Nephron (organoid): ENCODE data around the gene PXDC1.

Source experiments
- H3K27ac Mint-ChIP-seq, 3 experiments: 2 replicates each; pipeline ENCODE4 v1.8.0; 2020; ENCODE audit warnings: mixed read lengths in 3 of 3, mild to moderate bottlenecking in 2 of 3, moderate library complexity in 1 of 3
- H3K27me3 Mint-ChIP-seq: 2 replicates; pipeline ENCODE4 v1.8.0; 2021; ENCODE audit warnings: low read depth, mild to moderate bottlenecking, moderate library complexity, mixed read lengths
- H3K36me3 Mint-ChIP-seq: 2 replicates; pipeline ENCODE4 v1.8.0; 2020; ENCODE audit warnings: low read depth, mixed read lengths
- H3K4me1 Mint-ChIP-seq: 2 replicates; pipeline ENCODE4 v1.8.0; 2020; ENCODE audit warnings: mixed read lengths
- H3K4me3 Mint-ChIP-seq, 3 experiments: 2 replicates each; pipeline ENCODE4 v1.8.0; 2020; ENCODE audit warnings: mild to moderate bottlenecking in 3 of 3, mixed read lengths in 3 of 3, moderate library complexity in 2 of 3
- H3K9me3 Mint-ChIP-seq: 2 replicates; pipeline ENCODE4 v1.8.0; 2020; ENCODE audit warnings: mixed read lengths
- TF ChIP-seq, protein P1 (sequence below), 3 experiments: fragments of 200-600 bp; sonication (generic); IDR thresholded peaks; one replicate each; pipeline ENCODE4 v1.5.0; 2021; ENCODE audit warnings: antibody characterized with exemption in 3 of 3; ENCODE audit not compliant: unreplicated experiment in 3 of 3

Gene PXDC1

DNA sequence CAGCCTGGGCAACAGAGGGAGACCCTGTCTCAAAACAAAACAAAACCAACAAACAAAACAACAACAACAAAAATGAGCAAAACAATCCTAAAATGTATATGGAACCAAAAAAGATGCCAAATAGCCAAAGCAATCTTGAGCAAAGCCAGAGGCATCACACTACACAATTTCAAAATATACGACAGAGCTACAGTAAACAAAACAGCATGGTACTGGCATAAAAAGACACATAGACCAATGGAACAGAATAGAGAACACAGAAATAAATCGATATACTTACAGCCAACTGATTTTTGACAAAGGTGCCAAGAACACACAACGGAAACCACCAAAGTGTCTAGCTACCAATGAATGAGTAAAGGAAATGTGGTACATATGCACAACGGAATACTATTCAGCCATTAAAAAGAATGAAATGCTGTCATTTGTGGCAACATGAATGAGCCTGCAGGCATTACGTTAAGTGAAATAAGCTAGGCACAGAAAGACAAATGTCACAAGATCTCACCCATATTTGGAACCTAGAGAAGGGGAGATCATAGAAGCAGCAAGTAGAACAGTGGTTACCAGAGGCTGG is 16.4 kb downstream of the PXDC1 start:
- H3K36me3 Mint-ChIP-seq: peaks cover 35% of the 10 kb centered on the region
- H3K9me3 Mint-ChIP-seq: peaks cover 3% of the 10 kb centered on the region
- H3K27ac Mint-ChIP-seq: no peak overlapping the region
- no peak overlapping the region for H3K4me3 Mint-ChIP-seq
- TF ChIP-seq, protein P1, sequence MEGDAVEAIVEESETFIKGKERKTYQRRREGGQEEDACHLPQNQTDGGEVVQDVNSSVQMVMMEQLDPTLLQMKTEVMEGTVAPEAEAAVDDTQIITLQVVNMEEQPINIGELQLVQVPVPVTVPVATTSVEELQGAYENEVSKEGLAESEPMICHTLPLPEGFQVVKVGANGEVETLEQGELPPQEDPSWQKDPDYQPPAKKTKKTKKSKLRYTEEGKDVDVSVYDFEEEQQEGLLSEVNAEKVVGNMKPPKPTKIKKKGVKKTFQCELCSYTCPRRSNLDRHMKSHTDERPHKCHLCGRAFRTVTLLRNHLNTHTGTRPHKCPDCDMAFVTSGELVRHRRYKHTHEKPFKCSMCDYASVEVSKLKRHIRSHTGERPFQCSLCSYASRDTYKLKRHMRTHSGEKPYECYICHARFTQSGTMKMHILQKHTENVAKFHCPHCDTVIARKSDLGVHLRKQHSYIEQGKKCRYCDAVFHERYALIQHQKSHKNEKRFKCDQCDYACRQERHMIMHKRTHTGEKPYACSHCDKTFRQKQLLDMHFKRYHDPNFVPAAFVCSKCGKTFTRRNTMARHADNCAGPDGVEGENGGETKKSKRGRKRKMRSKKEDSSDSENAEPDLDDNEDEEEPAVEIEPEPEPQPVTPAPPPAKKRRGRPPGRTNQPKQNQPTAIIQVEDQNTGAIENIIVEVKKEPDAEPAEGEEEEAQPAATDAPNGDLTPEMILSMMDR (IDR thresholded peaks at IDR 0.05; ENCODE audit: unreplicated experiment in 3 of 3): no peak
- no peaks in the 10 kb centered on the region for H3K27me3 Mint-ChIP-seq
- H3K4me1 Mint-ChIP-seq: peaks cover 9% of the 10 kb centered on the region

DNA sequence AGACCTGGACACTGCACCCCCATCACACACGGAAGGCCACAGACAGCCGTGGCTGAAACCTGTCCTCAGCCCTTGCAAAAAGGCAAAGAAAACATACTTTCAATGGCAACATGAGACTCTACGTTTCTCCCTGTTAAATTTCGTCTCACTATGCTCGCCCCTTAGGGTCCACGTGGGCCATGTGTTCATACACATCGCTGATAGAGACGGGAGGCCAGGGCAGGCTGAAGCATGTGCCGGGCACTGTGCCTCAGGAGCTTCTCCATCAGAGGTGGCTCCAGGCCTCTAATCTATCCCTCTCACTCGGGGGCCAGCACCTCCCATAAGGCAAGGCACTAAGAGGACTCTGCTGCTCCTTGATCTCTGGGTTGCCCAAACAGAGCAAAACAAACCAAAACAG is 17.5 kb downstream of the PXDC1 start:
- Mint-ChIP-seq H3K27ac (no peak overlapping the region), H3K9me3 (peaks cover 3% of the 10 kb centered on the region), H3K27me3 (no peaks in the 10 kb centered on the region), H3K36me3 (peaks cover 35% of the 10 kb centered on the region), H3K4me3 (no peak overlapping the region), H3K4me1 (peaks cover 11% of the 10 kb centered on the region)
- TF ChIP-seq, protein P1 (IDR thresholded peaks at IDR 0.05; ENCODE audit: unreplicated experiment in 3 of 3): no peak

DNA sequence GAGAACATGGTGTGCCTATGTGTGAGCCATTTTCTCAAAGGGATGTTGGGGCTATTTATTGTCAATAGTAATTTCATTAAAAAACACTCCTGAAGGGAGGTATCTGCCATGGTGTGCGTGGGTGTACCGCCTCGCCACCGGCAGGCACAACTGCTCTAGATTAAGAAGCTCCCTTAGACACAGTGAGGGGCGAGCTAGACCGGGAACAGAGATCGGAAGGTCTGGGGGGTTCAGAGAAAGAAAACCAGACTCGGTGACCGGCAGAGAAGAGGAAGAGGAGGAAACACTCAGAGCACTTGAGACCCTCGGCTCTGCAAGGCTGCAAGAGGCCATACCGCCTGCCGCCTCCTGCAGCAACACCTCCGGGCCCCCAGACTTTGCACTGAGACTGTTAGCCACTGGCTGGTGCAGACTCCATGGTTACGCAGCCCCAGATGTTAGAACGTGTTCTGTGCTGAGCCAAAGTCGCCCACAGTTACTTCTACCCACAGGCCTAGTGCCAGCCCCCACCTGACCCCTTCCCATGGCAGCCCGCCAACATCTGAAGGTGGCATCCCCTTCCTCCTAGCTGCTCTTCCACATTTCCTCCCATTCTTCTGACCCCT is 18.1 kb downstream of the PXDC1 start:
- Mint-ChIP-seq H3K27me3 (no peaks in the 10 kb centered on the region), H3K4me1 (peaks cover 15% of the 10 kb centered on the region), H3K27ac (no peak overlapping the region), H3K4me3 (no peak overlapping the region), H3K36me3 (peaks cover 40% of the 10 kb centered on the region), H3K9me3 (peaks cover 3% of the 10 kb centered on the region)
- TF ChIP-seq, protein P1 (IDR thresholded peaks at IDR 0.05; ENCODE audit: unreplicated experiment in 3 of 3): no peak

DNA sequence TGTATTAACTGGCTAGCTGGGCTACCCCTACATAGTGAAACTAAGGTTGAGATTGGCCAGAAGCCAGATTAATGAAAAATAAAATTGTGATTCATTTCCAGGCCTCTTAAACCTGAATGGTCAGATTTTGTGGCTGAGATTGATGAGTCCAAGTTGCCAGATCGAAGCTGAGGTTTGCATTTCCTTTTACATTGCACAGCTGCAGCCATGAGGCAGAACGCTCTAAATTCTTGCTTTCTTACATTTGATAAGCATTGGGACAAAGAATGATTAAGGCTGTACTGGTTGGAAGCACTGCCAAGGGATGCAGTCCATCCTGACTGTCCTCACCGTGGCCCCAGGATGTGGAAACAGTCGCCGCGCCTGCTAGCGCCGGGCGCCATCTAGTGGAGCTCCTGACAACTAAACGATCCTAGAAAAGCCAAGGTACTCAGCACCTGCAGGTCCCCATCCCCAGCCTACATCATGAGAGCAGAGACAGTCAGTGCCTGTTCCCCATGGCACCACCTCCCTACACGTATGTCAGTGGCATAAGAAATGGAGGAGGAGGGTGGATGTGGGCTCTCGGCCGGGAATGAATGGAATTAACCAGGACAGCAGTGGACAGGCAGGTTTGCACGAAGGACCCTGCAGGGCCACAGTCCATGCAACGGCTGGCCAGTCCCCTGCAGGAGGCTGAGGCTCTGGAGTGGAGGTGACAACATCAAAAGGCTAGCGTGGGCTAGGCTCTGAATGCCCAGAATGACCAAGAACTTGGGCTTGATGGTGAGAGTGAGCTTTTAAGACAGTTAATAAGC is 19.0 kb downstream of the PXDC1 start:
- Mint-ChIP-seq H3K4me3 (no peak overlapping the region), H3K27me3 (no peaks in the 10 kb centered on the region), H3K9me3 (peaks cover 3% of the 10 kb centered on the region), H3K27ac (peak overlapping the region; percentile 15 to 56 (median 17)), H3K36me3 (peaks cover 46% of the 10 kb centered on the region), H3K4me1 (peaks cover 23% of the 10 kb centered on the region)
- TF ChIP-seq, protein P1 (IDR thresholded peaks at IDR 0.05; ENCODE audit: unreplicated experiment in 3 of 3): peak; percentile 91 to 95 (median 94)

DNA sequence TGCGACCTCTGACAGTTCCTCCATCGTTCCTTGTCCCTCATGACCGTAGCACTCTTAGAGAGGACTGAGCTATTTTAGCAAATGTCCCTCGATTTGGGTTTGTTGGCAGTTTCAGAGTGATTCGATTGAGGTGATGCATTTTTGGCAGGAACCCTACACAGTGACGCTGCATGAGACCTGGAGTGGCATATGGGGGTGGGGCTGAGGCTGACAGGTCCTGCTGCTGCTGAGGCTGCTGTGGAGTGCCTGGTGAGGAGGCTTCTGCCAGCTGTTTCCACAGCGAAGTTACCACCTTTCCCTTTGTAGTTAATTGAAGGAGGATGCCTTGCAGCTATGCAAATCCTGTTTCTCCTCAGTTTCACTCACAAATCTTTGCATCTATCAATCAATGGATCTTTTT is 19.8 kb downstream of the PXDC1 start:
- Mint-ChIP-seq H3K36me3 (peaks cover 45% of the 10 kb centered on the region), H3K4me1 (peaks cover 32% of the 10 kb centered on the region), H3K27me3 (no peaks in the 10 kb centered on the region), H3K9me3 (peaks cover 3% of the 10 kb centered on the region), H3K27ac (peak overlapping the region in 2 of 3 experiments; percentile 15 to 17), H3K4me3 (no peak overlapping the region)
- TF ChIP-seq, protein P1 (IDR thresholded peaks at IDR 0.05; ENCODE audit: unreplicated experiment in 3 of 3): no peak
